ENCODE measurements around the gene PLCD3.

GRCh38 chr17:45121055-45121454 lies 11.3 kb downstream of the PLCD3 start:
- TF ChIP-seq CTCF (IDR thresholded peaks at IDR 0.05), result no peak
- no peak for TF ChIP-seq NR1H2 (CRISPR knock-in tag; IDR thresholded peaks at IDR 0.05)
- no peak for TF ChIP-seq NFYB (CRISPR knock-in tag; conservative IDR thresholded peaks at IDR 0.05; ENCODE audit: low read depth)
- no peak for TF ChIP-seq JUN (CRISPR knock-in tag; IDR thresholded peaks at IDR 0.05)
- no peak for TF ChIP-seq E2F1 (CRISPR knock-in tag; IDR thresholded peaks at IDR 0.05)
- no peak for TF ChIP-seq OVOL2 (CRISPR knock-in tag; IDR thresholded peaks at IDR 0.05; ENCODE audit: borderline replicate concordance)
- no peak for TF ChIP-seq PREB (CRISPR knock-in tag; IDR thresholded peaks at IDR 0.05; ENCODE audit: borderline replicate concordance)
- TF ChIP-seq PRRX2 (CRISPR knock-in tag; IDR thresholded peaks at IDR 0.05), result no peak
- no peak for TF ChIP-seq CREB1 (CRISPR knock-in tag; IDR thresholded peaks at IDR 0.05)
- no peak for TF ChIP-seq MAX (CRISPR knock-in tag; IDR thresholded peaks at IDR 0.05)

Data from WTC11 (cell line).